NCI-H1092 treated with DMSO at 0.1 percent for 48 hours (cell line): Measurements from ENCODE around the gene ATG2A.
"Not testable (repeated sequence)": the region's sequence is repeated elsewhere in the genome, so short reads cannot be mapped to it uniquely, and the experiment has no call there.

Experiments used
- DNase-seq: peaks from one replicate; lab custom pipeline; 2025; lab: John Stamatoyannopoulos, UW

ATG2A gene

DNA sequence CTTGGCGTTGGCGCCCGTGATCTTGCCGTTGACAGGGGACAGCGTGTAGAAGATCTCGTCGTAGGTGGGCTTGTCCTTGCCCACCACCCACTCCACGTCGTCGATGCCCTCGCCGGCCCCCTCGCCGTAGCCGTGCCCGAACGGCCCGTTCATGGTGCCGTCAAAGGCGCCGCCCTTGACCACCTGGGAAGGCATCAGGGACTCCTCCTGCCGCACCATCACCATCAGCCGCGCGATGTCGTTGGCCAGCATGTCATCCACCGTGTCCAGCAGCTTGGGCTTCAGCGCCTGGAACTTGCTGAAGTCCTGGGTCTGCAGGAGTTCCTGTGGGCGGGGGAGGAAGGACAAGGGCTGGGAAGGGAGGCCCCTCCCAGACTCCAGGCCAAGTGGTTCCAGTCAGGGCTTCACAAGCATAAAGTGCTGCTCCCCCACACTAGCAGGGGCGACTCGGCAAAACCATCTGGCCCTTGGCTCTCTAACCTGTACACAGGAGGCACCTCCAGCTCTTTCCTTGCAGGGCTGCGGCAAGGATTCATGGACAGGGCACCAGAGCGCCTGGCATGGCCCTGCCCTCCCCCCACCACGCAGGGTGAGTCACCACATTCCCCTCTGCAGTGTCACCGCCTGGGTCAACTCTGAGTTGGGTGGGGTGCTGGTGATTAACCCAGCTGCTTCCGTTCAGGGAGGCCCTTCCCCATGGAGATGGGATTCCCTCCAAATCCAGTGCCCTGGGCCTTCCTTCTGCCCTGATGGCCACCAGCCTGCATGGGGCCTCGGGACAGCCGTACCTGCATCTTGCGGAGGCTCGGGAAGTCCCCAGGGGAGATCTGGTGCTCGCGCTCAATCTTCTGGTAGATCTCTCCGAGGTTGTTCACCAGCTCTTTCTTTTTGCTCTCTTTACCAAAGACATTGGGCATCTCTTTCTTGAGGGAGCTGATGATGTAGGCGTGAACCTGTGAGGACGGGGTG, 62.2 kb downstream of the ATG2A start:
- no peak for DNase-seq

DNA sequence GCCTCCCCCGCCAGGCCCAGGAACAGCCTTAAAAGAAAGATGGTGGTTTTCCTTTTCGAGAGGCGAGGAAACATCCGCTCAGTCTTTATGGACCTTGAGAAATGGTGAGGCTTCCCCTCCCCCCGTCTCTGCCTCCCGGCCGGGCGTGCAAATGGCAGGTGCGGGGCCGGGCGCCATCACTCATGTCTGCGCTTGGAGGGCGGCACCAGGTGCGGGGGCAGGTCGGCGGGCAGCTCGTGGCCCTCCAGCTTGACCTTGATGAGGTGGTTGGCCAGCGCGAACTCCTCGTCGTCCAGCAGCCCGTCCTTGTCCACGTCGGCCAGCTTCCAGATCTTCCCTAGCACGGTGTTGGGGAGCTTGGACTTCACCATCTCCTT, 62.9 kb downstream of the ATG2A start:
- no peak for DNase-seq

- DNase-seq, result no peak
These were observed 63.3 kb downstream of the ATG2A start for GRCh38 chr11:64853709-64854108.

DNA sequence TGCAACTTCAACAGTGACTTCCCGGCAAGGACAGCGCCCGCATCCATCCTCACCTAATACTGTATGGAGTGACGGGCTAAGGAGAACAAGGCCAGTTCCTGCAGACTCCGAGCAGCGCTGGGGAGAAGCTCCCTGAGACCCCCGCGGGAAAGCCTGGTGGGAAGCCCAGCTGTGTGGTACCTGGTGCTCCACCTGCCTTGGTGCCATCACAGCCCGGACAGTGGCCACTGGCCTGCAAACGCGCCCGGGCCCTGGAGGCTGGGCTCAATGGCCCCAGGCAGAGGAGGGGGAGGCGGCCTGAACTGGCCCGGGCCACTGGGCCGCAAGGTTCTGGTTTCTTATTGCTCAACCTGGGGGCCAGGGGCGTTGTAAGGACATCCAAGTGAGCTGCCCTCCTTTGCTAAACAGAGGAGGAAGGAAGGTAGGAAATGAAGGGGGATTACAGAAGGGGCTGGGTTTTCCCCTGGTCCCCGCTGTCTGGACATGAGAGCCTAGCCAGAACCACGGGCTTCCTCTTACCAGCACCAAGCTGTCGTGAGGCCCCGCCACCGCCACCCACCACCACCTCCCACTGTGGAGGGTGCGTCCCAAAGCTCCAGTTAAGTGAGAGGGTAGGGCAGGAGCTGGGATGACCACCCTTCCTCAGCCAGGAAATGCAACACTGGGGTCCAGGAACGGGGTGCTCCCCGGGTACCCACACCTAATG, 64.1 kb downstream of the ATG2A start:
- no peak for DNase-seq

DNA sequence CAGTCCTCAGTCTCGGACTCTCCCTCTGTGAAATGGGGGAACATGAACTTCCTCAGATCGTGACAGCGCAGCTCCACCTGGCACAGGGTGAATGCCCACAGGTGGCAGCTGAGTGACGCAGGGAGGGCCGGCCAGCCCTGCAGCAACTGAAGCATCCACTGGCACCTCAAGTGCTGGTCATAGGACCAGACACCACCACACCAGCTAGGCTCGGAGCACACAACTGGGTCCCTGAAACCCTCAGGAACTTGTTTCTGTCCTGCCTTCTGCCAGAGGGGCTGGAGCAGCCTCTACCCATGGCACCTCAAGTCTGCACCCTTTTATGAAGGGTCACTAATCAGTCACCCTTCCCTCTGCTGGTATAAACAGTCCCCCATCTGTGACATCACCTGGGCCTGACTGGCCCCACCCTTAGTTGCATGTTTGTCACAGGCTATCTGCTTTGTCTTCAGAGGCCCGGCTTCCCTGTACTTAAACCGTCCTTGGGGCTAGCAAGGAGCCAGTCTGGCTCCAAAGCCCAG, 65.1 kb downstream of the ATG2A start:
- no peak for DNase-seq

GRCh38 chr11:64850979-64851567, 65.9 kb downstream of the ATG2A start:
- DNase-seq, result no peak

- DNase-seq, result no peak
These were observed 67.2 kb downstream of the ATG2A start for GRCh38 chr11:64849598-64850356.

DNA sequence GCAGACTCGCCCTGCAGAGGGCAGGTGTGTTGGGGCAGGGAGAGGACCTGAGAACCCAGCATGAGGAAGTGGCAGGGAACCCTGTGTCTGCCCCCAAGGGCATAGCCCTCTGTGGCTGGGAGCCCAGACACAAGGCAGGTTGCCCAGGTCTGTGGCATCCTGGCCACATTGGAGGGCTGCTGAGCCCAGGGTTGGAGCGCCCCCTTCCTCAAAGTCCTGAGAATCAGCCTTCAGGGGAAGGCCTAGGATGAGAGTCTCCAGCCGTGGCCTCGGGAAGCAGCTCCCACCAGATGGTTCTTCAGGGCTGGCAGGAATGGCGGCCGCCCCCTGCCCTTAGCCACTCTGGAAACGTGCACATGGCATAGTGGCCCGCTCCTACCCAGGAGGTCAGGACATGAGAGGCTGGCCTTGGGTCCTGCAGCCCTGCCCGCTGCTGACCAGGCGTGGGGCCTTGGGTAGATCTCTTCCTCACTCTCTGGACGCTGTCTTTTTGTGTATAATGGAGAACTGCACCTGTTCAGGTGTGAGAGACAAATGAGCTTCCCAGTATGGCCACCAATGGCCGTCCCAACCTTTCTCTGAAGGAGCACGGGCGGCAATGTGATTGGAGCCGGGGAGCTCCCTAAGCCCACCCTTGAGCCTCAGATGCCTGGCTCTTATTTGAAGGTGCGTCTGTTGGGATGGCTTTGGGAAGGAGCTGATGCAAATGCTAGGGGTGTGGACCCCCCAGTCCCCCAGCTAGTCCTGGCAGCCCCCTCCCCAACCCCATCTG, 68.0 kb downstream of the ATG2A start:
- peak; percentile 39 for DNase-seq

GRCh38 chr11:64848214-64848825, 68.7 kb downstream of the ATG2A start:
- DNase-seq, result no peak

- peak; percentile 92 for DNase-seq
These were observed 69.9 kb downstream of the ATG2A start for GRCh38 chr11:64846998-64847666.

- DNase-seq, result not testable (repeated sequence)
These were observed 71.3 kb downstream of the ATG2A start for GRCh38 chr11:64845776-64846129.

GRCh38 chr11:64845129-64845775, 71.8 kb downstream of the ATG2A start:
- DNase-seq, result no peak
